H1 (cell line): ENCODE results near the gene GPR171. TPM values are rescaled to one million over a fixed set of nuclear protein-coding genes. Genes with fewer than 3 reads are reported as not detected.

Experiments used
- CTCF ChIA-PET: fragments of 300-600 bp; sonication (Branson Sonifier 250); formaldehyde crosslinking; loops from one replicate; lab custom pipeline; 2021; ENCODE audit not compliant: partially characterized antibody; lab: Charles Lee
- POLR2A ChIA-PET: fragments of 300-600 bp; sonication (Branson Sonifier 250); formaldehyde crosslinking; loops from one replicate; lab custom pipeline; 2021; ENCODE audit warnings: inconsistent platforms; ENCODE audit not compliant: partially characterized antibody; lab: Charles Lee
- DNase-seq, 2 experiments: peaks; one replicate each; pipeline versions ENCODE4 v3.0.0 to v3.0.0-alpha.2; 2010 to 2022; ENCODE audit warnings: low spot score in 2 of 2, low read depth in 1 of 2, mixed read lengths in 1 of 2
- FAIRE-seq: peaks from 2 replicates; lab custom pipeline; 2011; peaks lifted over from hg19 to GRCh38; lab: Jason Lieb, UNC
- H2AFZ ChIP-seq: 2 replicates; pipeline ENCODE4 v1.8.1; 2012; ENCODE audit warnings: low read length, inconsistent platforms
- H2AK5ac ChIP-seq: 2 replicates; pipeline ENCODE4 v1.6.1; 2013; ENCODE audit warnings: low read depth, low read length
- H2BK120ac ChIP-seq: replicated peaks from 2 replicates; pipeline ENCODE3; 2013; ENCODE audit warnings: low read depth, low read length, inconsistent platforms
- H2BK12ac ChIP-seq: 2 replicates; pipeline ENCODE4 v1.6.1; 2013; ENCODE audit warnings: low read depth, low read length
- H2BK15ac ChIP-seq: 2 replicates; pipeline ENCODE4 v1.6.1; 2013; ENCODE audit warnings: low read length
- H2BK20ac ChIP-seq: 2 replicates; pipeline ENCODE4 v1.6.1; 2013; ENCODE audit warnings: low read length
- H2BK5ac ChIP-seq: 2 replicates; pipeline ENCODE4 v1.6.1; 2013; ENCODE audit warnings: low read depth, low read length
- H3K14ac ChIP-seq: 2 replicates; pipeline ENCODE4 v1.6.1; 2013; ENCODE audit warnings: inconsistent platforms; ENCODE audit not compliant: insufficient read length
- H3K18ac ChIP-seq: 2 replicates; pipeline ENCODE4 v1.6.1; 2013; ENCODE audit warnings: low read length; ENCODE audit errors: extremely low read depth
- H3K23ac ChIP-seq: 2 replicates; pipeline ENCODE4 v1.6.1; 2013; ENCODE audit warnings: inconsistent platforms; ENCODE audit not compliant: insufficient read length
- H3K23me2 ChIP-seq: 2 replicates; pipeline ENCODE4 v1.6.1; 2013; ENCODE audit warnings: low read depth, low read length
- H3K27ac ChIP-seq: 2 replicates; pipeline ENCODE4 v1.6.1; 2011; ENCODE audit warnings: low read depth, low read length, inconsistent platforms
- H3K27me3 ChIP-seq, 4 experiments: replicated peaks in 1 of 4; 1 replicate in 1 of 4; 2 replicates in 3 of 4; pipeline versions ENCODE4 v1.6.1 to v1.8.1; 2011 to 2013; ENCODE audit warnings: low read length in 3 of 4, mild to moderate bottlenecking in 3 of 4, inconsistent platforms in 2 of 4, mixed read lengths in 2 of 4, moderate library complexity in 1 of 4; ENCODE audit not compliant: control insufficient read depth in 3 of 4, insufficient read depth in 3 of 4; ENCODE audit errors: extremely low read depth in 1 of 4
- H3K36me3 ChIP-seq, 4 experiments: 2 replicates each; pipeline versions ENCODE4 v1.6.1 to v1.8.1; 2011 to 2013; ENCODE audit warnings: mild to moderate bottlenecking in 4 of 4, low read length in 3 of 4, moderate library complexity in 2 of 4, control low read depth in 1 of 4, inconsistent platforms in 1 of 4; ENCODE audit not compliant: insufficient read depth in 4 of 4, control insufficient read depth in 2 of 4
- H3K4ac ChIP-seq: replicated peaks from 2 replicates; pipeline ENCODE3; 2013; ENCODE audit warnings: low read length, low read depth, mixed read lengths, inconsistent platforms; ENCODE audit not compliant: insufficient read length
- H3K4me1 ChIP-seq, 4 experiments: replicated peaks in 1 of 4; 1 replicate in 1 of 4; 2 replicates in 3 of 4; pipeline versions ENCODE4 v1.6.1 to v1.8.1; 2011 to 2013; ENCODE audit warnings: low read length in 3 of 4, inconsistent platforms in 2 of 4, mixed read lengths in 1 of 4; ENCODE audit not compliant: insufficient read depth in 4 of 4, control insufficient read depth in 3 of 4
- H3K4me2 ChIP-seq, 2 experiments: 2 replicates each; pipeline versions ENCODE4 v1.6.1 to v1.8.1; 2011 to 2013; ENCODE audit warnings: low read depth in 2 of 2, low read length in 2 of 2, control low read depth in 1 of 2, inconsistent platforms in 1 of 2, mild to moderate bottlenecking in 1 of 2; ENCODE audit not compliant: insufficient read depth in 1 of 2
- H3K4me3 ChIP-seq, 4 experiments: fragments of 200-600, 300-600 bp in 1 of 4; sonication (generic), shearing (Covaris generic), sonication (Bioruptor Twin) in 1 of 4; 2 replicates each; pipeline versions ENCODE4 v1.5.1 to v1.8.1; 2011 to 2016; ENCODE audit warnings: low read length in 4 of 4, low read depth in 3 of 4, control low read depth in 2 of 4, inconsistent platforms in 2 of 4, mild to moderate bottlenecking in 2 of 4, mixed read lengths in 1 of 4, moderate library complexity in 1 of 4; ENCODE audit not compliant: insufficient read depth in 2 of 4; ENCODE audit errors: extremely low read depth in 1 of 4
- H3K56ac ChIP-seq: replicated peaks from 2 replicates; pipeline ENCODE3; 2013; ENCODE audit warnings: low read depth, mild to moderate bottlenecking, mixed read lengths, low read length, inconsistent platforms; ENCODE audit not compliant: insufficient read length
- H3K79me1 ChIP-seq: 2 replicates; pipeline ENCODE4 v1.6.1; 2013; ENCODE audit warnings: low read depth, low read length, control low read depth
- H3K79me2 ChIP-seq, 2 experiments: 2 replicates each; pipeline versions ENCODE4 v1.6.1 to v1.8.1; 2012 to 2013; ENCODE audit warnings: low read length in 2 of 2, mild to moderate bottlenecking in 2 of 2, inconsistent platforms in 1 of 2; ENCODE audit not compliant: insufficient read depth in 2 of 2, control insufficient read depth in 1 of 2
- H3K9ac ChIP-seq, 4 experiments: replicated peaks in 1 of 4; 1 replicate in 1 of 4; 2 replicates in 3 of 4; pipeline versions ENCODE4 v1.6.1 to v1.8.1; 2011 to 2013; ENCODE audit warnings: low read depth in 3 of 4, low read length in 3 of 4, control low read depth in 2 of 4, mild to moderate bottlenecking in 2 of 4, moderate library complexity in 2 of 4, inconsistent platforms in 1 of 4; ENCODE audit errors: extremely low read depth in 1 of 4
- H3K9me3 ChIP-seq, 2 experiments: 2 replicates each; pipeline versions ENCODE4 v1.6.1 to v1.8.1; 2012 to 2013; ENCODE audit warnings: mild to moderate bottlenecking in 2 of 2, moderate library complexity in 2 of 2, control low read depth in 1 of 2, inconsistent platforms in 1 of 2, low read depth in 1 of 2, low read length in 1 of 2, mixed read lengths in 1 of 2; ENCODE audit not compliant: insufficient read depth in 2 of 2
- H4K20me1 ChIP-seq, 2 experiments: replicated peaks in 1 of 2; 2 replicates each; pipeline versions ENCODE3 to v1.8.1; 2011 to 2013; ENCODE audit warnings: inconsistent platforms in 2 of 2, low read length in 2 of 2, mild to moderate bottlenecking in 1 of 2; ENCODE audit not compliant: insufficient read depth in 2 of 2, control insufficient read depth in 1 of 2
- H4K5ac ChIP-seq: 2 replicates; pipeline ENCODE4 v1.6.1; 2013; ENCODE audit warnings: low read length, low read depth, mixed read lengths, inconsistent platforms; ENCODE audit not compliant: insufficient read length
- H4K8ac ChIP-seq: 2 replicates; pipeline ENCODE4 v1.8.0; 2013; ENCODE audit warnings: mild to moderate bottlenecking, moderate library complexity, low read length, inconsistent platforms; ENCODE audit not compliant: insufficient read depth; ENCODE audit errors: extremely low read depth
- H4K91ac ChIP-seq: replicated peaks from 2 replicates; pipeline ENCODE3; 2013; ENCODE audit warnings: low read length, mixed read lengths, inconsistent platforms; ENCODE audit not compliant: insufficient read length
- CEBPB ChIP-seq: IDR thresholded peaks from 2 replicates; pipeline ENCODE4 v1.6.1; 2012; ENCODE audit warnings: low read depth, low read length
- CHD2 ChIP-seq: IDR thresholded peaks from 2 replicates; pipeline ENCODE4 v1.6.1; 2012; ENCODE audit warnings: low read length, improper control_type of control experiment
- CTBP2 ChIP-seq: IDR thresholded peaks from 2 replicates; pipeline ENCODE4 v1.7.0; 2011; ENCODE audit warnings: borderline replicate concordance, mild to moderate bottlenecking, moderate library complexity, mixed read lengths, low read length; ENCODE audit not compliant: insufficient read depth, insufficient read length
- HDAC2 ChIP-seq, 2 experiments: fragments of 300-600 bp in 1 of 2; sonication (generic) in 1 of 2; IDR thresholded peaks; 2 replicates each; pipeline ENCODE4 v1.6.1; 2011 to 2012; ENCODE audit warnings: low read depth in 2 of 2, low read length in 2 of 2, mild to moderate bottlenecking in 2 of 2, moderate library complexity in 2 of 2, borderline replicate concordance in 1 of 2, inconsistent platforms in 1 of 2
- HDAC6 ChIP-seq: IDR thresholded peaks from one replicate; pipeline ENCODE4 v1.7.1; 2012; ENCODE audit warnings: low read depth, mild to moderate bottlenecking, inconsistent platforms, low read length, moderate library complexity
- KDM4A ChIP-seq: IDR thresholded peaks from one replicate; pipeline ENCODE4 v1.7.1; 2012; ENCODE audit warnings: low read depth, mild to moderate bottlenecking, moderate library complexity, low read length, inconsistent platforms; ENCODE audit not compliant: severe bottlenecking
- NRF1 ChIP-seq: IDR thresholded peaks from 2 replicates; pipeline ENCODE4 v1.6.1; 2011; ENCODE audit warnings: mild to moderate bottlenecking, low read depth, low read length, improper control_type of control experiment
- RXRA ChIP-seq: IDR thresholded peaks from 2 replicates; pipeline ENCODE4 v1.6.1; 2011; ENCODE audit warnings: low read depth, mild to moderate bottlenecking, low read length, moderate library complexity; ENCODE audit not compliant: insufficient read depth
- SP2 ChIP-seq: IDR thresholded peaks from 2 replicates; pipeline ENCODE4 v1.6.1; 2012; ENCODE audit warnings: mild to moderate bottlenecking, low read length, inconsistent platforms
- TAF7 ChIP-seq: optimal IDR thresholded peaks from 2 replicates; pipeline ENCODE3; 2011; ENCODE audit warnings: low read depth, mild to moderate bottlenecking, inconsistent platforms, low read length, moderate library complexity, borderline replicate concordance
- WGBS, 2 experiments: shearing (Covaris generic) in 1 of 2; methylation state at CpG; one replicate each; pipeline versions ENCODE4 v1.1.6 to v1.1.7; 2013 to 2015; ENCODE audit warnings: low lambda C conversion rate in 2 of 2, mixed read lengths in 2 of 2, inconsistent platforms in 1 of 2, low coverage in 1 of 2, missing lambda C conversion rate in 1 of 2; ENCODE audit not compliant: insufficient replicate concordance in 2 of 2, insufficient coverage in 1 of 2, insufficient read length in 1 of 2; ENCODE audit errors: extremely low coverage in 1 of 2, missing lambda C conversion rate in 1 of 2; 5-methylcytosine and 5-hydroxymethylcytosine counted together
- polyA plus RNA-seq, 7 experiments: library from polyadenylated mRNA; depleted of rRNA in 3 of 7; stranded (reverse) in 5 of 7; unstranded in 2 of 7; fragments of >200 nt in 5 of 7; fragments of 200-250 nt in 2 of 7; gene quantifications; 1 replicate in 5 of 7; 2 replicates in 1 of 7; 4 replicates in 1 of 7; pipeline versions ENCODE4 v1.2.1 to v1.2.3, GENCODE V29; 2011 to 2013; ENCODE audit warnings: missing spikeins in 2 of 7, mixed read lengths in 2 of 7
- total RNA-seq: library from RNA; stranded (reverse); fragmentation: NEBNext Ultra II Directional; extraction: Animal tissue kit (Norgen Biotek cat#: 25700); gene quantifications from 2 replicates; pipeline ENCODE4 v1.2.1, GENCODE V29; 2021

Gene GPR171
- total and polyA plus RNA-seq, 2 of the 8 experiments (the other 6 are each of a cell fraction or from before 2014, with no cell fraction given), result not detected

DNA sequence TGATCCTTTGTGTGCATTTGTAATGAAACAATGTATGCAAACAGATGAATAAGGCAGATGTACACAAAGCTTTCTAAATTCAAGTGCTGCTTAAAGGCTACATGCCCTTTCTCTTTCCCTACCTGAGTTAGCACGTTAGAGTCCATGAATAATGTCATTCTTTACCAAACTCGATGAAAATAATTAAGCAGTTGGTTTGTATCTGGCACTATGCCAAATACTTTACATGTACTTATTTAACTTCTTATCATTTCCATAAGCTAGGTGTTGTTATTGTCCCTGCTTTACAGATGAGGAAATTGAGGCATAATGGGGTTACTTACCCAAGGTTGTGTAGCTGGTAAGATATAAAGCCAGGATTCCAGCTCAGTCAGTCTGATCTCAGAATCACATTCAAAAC lies 2.4 kb downstream of the GPR171 start:
- no peaks in the 10 kb centered on the region for H3K36me3 ChIP-seq
- DNase-seq (no peak), FAIRE-seq (no peak)
- H2BK5ac ChIP-seq, result no peak overlapping the region
- WGBS, 2 experiments, result 90% methylated on average over 2 of the region's 2 CpGs; no CpG with 5 or more reads in 1 of the 2 experiments
- no peak overlapping the region for H3K23ac ChIP-seq
- H3K9ac ChIP-seq, result no peak overlapping the region
- no peak overlapping the region for H2AFZ ChIP-seq
- H3K79me1 ChIP-seq, result no peaks in the 10 kb centered on the region
- no peak overlapping the region for H3K56ac ChIP-seq
- H4K8ac ChIP-seq, result no peak overlapping the region
- no peak overlapping the region for H4K5ac ChIP-seq
- CTCF ChIA-PET, result interaction anchor here (0.8 to 1.3 kb wide), 3 partner anchors 14 to 32 kb away, joined by 3 to 5 read pairs (median 4); no protein-coding TSS in a partner anchor
- no peak overlapping the region for H4K91ac ChIP-seq
- H2BK12ac ChIP-seq, result no peak overlapping the region
- no peaks in the 10 kb centered on the region for H4K20me1 ChIP-seq
- no peaks in the 10 kb centered on the region for H3K9me3 ChIP-seq
- H3K4ac ChIP-seq, result no peak overlapping the region
- H3K4me2 ChIP-seq, result no peak overlapping the region
- H3K27me3 ChIP-seq, result no peaks in the 10 kb centered on the region
- no peak overlapping the region for H2BK15ac ChIP-seq
- no peak overlapping the region for H2BK20ac ChIP-seq
- no peaks in the 10 kb centered on the region for H3K4me1 ChIP-seq
- no peaks in the 10 kb centered on the region for H3K79me2 ChIP-seq
- no peak overlapping the region for H3K14ac ChIP-seq
- POLR2A ChIA-PET, result no interaction called here
- no peak overlapping the region for H2AK5ac ChIP-seq
- no peaks in the 10 kb centered on the region for H3K23me2 ChIP-seq
- no peak overlapping the region for H3K4me3 ChIP-seq
- TF ChIP-seq NRF1 (no peak), CTBP2 (no peak), TAF7 (no peak), HDAC6 (no peak), SP2 (no peak), HDAC2 (IDR thresholded peaks at IDR 0.05; ENCODE audit: borderline replicate concordance in 1 of 2, low read depth in 2 of 2, low read length in 2 of 2) (no peak), KDM4A (no peak), CEBPB (no peak), RXRA (no peak), CHD2 (no peak)
- no peak overlapping the region for H2BK120ac ChIP-seq
- H3K27ac ChIP-seq, result no peak overlapping the region
- no peak overlapping the region for H3K18ac ChIP-seq
